ENCODE measurements around the gene TENM4. TPM values are rescaled to one million over a fixed set of nuclear protein-coding genes. Genes with fewer than 3 reads are reported as not detected.

TENM4 gene
- total RNA-seq, 1 donor from 2014 or later, result 50.7 TPM

GRCh38 chr11:79465160-79465559 lies 24.3 kb upstream of the TENM4 start:
- H3K27me3 Mint-ChIP-seq (ENCODE audit: unreplicated experiment), result no peaks in the 10 kb centered on the region
- H3K4me1 Mint-ChIP-seq (ENCODE audit: low read depth, unreplicated experiment), result no peaks in the 10 kb centered on the region

GRCh38 chr11:79461666-79462645 lies 21.1 kb upstream of the TENM4 start:
- no peak for DNase-seq
- no peak overlapping the region for H3K27ac Mint-ChIP-seq (ENCODE audit: unreplicated experiment)
- no peak overlapping the region for H3K4me3 Mint-ChIP-seq (ENCODE audit: unreplicated experiment)
- no peaks in the 10 kb centered on the region for H3K9me3 Mint-ChIP-seq (ENCODE audit: unreplicated experiment)
- H3K36me3 Mint-ChIP-seq (ENCODE audit: unreplicated experiment), result no peaks in the 10 kb centered on the region
- TF ChIP-seq CTCF (IDR thresholded peaks at IDR 0.05; ENCODE audit: partially characterized antibody, unreplicated experiment), result no peak
- no peaks in the 10 kb centered on the region for H3K4me1 Mint-ChIP-seq (ENCODE audit: low read depth, unreplicated experiment)
- no peaks in the 10 kb centered on the region for H3K27me3 Mint-ChIP-seq (ENCODE audit: unreplicated experiment)

More at GRCh38 chr11:79465160-79465559, 24.3 kb upstream of the TENM4 start:
- no peaks in the 10 kb centered on the region for H3K9me3 Mint-ChIP-seq (ENCODE audit: unreplicated experiment)
- no peaks in the 10 kb centered on the region for H3K36me3 Mint-ChIP-seq (ENCODE audit: unreplicated experiment)
- no peak overlapping the region for H3K27ac Mint-ChIP-seq (ENCODE audit: unreplicated experiment)
- DNase-seq, result no peak
- TF ChIP-seq CTCF (IDR thresholded peaks at IDR 0.05; ENCODE audit: partially characterized antibody, unreplicated experiment), result no peak
- H3K4me3 Mint-ChIP-seq (ENCODE audit: unreplicated experiment), result no peak overlapping the region

- no peak for DNase-seq
- H3K4me3 Mint-ChIP-seq (ENCODE audit: unreplicated experiment), result no peak overlapping the region
- no peaks in the 10 kb centered on the region for H3K9me3 Mint-ChIP-seq (ENCODE audit: unreplicated experiment)
- peaks cover 6% of the 10 kb centered on the region for H3K4me1 Mint-ChIP-seq (ENCODE audit: low read depth, unreplicated experiment)
- H3K36me3 Mint-ChIP-seq (ENCODE audit: unreplicated experiment), result no peaks in the 10 kb centered on the region
- H3K27ac Mint-ChIP-seq (ENCODE audit: unreplicated experiment), result no peak overlapping the region
- peak; percentile 50 for TF ChIP-seq CTCF (IDR thresholded peaks at IDR 0.05; ENCODE audit: partially characterized antibody, unreplicated experiment)
- H3K27me3 Mint-ChIP-seq (ENCODE audit: unreplicated experiment), result no peaks in the 10 kb centered on the region
These were observed 20.3 kb upstream of the TENM4 start for GRCh38 chr11:79461144-79461543.

- TF ChIP-seq CTCF (IDR thresholded peaks at IDR 0.05; ENCODE audit: partially characterized antibody, unreplicated experiment), result no peak
- no peak overlapping the region for H3K4me3 Mint-ChIP-seq (ENCODE audit: unreplicated experiment)
These were observed 17.9 kb upstream of the TENM4 start for GRCh38 chr11:79458709-79459108.

GRCh38 chr11:79456501-79456900 lies 15.7 kb upstream of the TENM4 start:
- no peak overlapping the region for H3K4me3 Mint-ChIP-seq (ENCODE audit: unreplicated experiment)
- no peaks in the 10 kb centered on the region for H3K27me3 Mint-ChIP-seq (ENCODE audit: unreplicated experiment)
- H3K36me3 Mint-ChIP-seq (ENCODE audit: unreplicated experiment), result no peaks in the 10 kb centered on the region
- peaks cover 6% of the 10 kb centered on the region for H3K4me1 Mint-ChIP-seq (ENCODE audit: low read depth, unreplicated experiment)
- no peaks in the 10 kb centered on the region for H3K9me3 Mint-ChIP-seq (ENCODE audit: unreplicated experiment)
- no peak for TF ChIP-seq CTCF (IDR thresholded peaks at IDR 0.05; ENCODE audit: partially characterized antibody, unreplicated experiment)
- H3K27ac Mint-ChIP-seq (ENCODE audit: unreplicated experiment), result no peak overlapping the region
- no peak for DNase-seq

More at GRCh38 chr11:79458709-79459108, 17.9 kb upstream of the TENM4 start:
- H3K27me3 Mint-ChIP-seq (ENCODE audit: unreplicated experiment), result no peaks in the 10 kb centered on the region
- no peak overlapping the region for H3K27ac Mint-ChIP-seq (ENCODE audit: unreplicated experiment)
- no peaks in the 10 kb centered on the region for H3K36me3 Mint-ChIP-seq (ENCODE audit: unreplicated experiment)
- no peaks in the 10 kb centered on the region for H3K9me3 Mint-ChIP-seq (ENCODE audit: unreplicated experiment)
- H3K4me1 Mint-ChIP-seq (ENCODE audit: low read depth, unreplicated experiment), result peaks cover 6% of the 10 kb centered on the region
- no peak for DNase-seq
